GM19468 (cell line): ENCODE measurements around the gene ABR.
"Not testable (repeated sequence)": the region's sequence is repeated elsewhere in the genome, so short reads cannot be mapped to it uniquely, and the experiment has no call there.

Source experiments
- ATAC-seq: cut with Tn5 transposase; IDR thresholded peaks from one replicate; pipeline ENCODE4 v1.9.1; 2021; ENCODE audit warnings: mild to moderate bottlenecking, moderate library complexity, moderate number of reproducible peaks; ENCODE audit not compliant: unreplicated experiment; ENCODE audit errors: extremely low read depth

The ABR gene

DNA sequence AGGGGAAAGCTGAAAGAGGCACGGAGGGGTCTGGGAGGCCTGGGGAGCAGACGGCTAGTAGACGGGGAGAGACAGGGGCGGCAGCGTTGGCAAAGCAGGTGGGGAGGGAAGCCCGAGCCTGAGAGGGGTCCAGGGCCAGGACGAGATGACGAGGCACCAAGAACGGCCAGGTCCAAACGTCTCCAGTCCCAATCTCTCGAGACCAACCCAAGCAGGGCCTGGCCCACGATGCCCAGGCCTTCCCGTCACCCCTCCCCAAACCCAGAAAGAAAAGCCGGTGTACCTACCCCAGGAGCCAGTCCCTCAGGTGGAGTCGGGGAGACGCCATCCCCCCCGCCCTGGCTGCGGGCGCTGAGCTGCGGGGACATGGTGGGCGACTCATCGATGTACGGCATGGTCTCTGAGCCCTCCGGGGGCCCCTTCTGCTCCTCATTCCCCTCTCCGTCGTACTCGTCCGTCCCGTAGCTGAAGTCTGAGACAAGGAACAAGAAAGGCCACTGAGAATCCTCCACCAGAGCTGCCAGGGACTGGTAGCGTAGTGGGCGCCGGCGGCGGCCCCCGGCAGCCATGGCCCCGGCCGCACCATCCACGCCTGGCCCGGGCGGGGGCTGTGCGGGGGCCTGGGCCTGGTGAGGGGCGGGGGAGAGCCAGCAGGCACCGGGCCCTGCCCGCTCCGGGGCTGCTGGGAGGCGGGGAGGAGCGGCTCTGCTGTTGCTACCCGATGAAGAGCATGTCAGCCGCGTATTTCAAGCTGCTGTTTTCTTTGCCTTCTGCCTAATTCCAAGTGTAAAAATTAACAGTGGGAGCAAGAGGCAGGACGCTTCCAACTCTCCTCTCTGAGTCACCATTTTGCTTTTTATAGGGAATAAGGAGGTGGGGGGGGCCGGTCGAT lies 54.6 kb downstream of the ABR start:
- ATAC-seq: no peak

- ATAC-seq: no peak
Observed at GRCh38 chr17:1123921-1124715, 55.7 kb downstream of the ABR start.

DNA sequence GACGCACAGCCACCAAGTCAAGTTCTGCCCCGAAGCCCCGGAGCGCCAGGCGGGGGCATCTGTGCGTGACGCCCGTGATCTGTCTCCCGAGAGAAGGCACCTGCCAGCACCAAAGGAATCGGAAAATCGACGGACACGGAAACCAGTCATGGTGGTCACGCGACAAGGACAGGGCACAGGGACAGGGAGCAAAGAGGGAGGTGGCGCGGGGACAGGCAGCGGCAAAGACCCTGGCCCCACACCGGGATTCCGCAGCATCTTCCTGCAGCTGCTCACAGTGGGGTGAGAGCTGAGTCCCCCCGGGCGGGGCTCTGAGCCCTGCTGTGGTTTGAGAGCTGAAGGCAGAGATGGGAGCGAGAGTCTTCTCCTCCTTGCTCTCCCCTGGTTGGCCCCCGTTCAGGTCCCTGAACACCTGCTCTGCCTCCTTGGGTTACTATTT lies 56.4 kb downstream of the ABR start:
- ATAC-seq: no peak

GRCh38 chr17:1122533-1123392 lies 57.0 kb downstream of the ABR start:
- ATAC-seq: no peak

GRCh38 chr17:1121442-1121817 lies 58.4 kb downstream of the ABR start:
- ATAC-seq: not testable (repeated sequence)

DNA sequence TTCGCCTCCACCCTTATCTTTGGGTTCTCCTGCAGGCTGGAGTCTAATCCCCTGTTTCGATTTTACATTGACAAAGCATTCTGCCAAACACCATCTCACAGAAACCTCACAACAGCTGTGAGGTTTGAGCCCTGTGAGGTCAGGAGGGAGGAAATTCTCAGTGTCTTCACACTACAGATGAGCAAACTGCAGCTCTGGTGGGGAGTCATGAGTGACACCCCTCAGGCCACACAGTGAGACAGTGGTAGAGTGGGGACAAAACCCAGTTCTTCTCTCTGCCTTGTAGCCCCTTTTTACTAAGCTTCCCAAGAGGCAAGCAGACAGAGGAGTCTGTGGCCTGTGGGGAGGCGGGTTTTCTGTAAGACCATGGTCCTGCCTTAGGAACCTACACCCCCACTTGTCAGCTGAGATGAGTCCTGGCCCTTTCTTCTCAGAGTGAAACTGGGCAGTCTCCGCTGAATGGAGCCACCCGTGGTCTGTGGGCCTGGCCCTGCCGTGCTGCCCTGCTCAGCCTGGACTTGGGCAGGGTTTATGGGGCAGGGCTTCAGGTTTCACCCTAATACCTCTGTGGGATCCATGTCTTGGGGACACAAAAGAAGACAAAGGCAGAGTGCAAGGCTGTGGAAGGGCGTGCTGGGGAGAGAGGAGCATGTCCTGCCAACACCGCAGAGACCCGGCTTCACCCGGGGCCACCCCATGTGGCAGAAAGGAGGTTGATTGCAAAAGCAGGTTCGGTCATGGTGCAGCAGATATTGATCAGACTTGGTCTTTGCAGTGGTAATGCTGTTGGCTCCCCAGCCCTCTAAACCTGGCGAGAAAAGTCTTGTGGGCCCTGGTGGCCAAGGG lies 59.0 kb downstream of the ABR start:
- no peak for ATAC-seq

GRCh38 chr17:1119924-1120323 lies 59.9 kb downstream of the ABR start:
- ATAC-seq: no peak

DNA sequence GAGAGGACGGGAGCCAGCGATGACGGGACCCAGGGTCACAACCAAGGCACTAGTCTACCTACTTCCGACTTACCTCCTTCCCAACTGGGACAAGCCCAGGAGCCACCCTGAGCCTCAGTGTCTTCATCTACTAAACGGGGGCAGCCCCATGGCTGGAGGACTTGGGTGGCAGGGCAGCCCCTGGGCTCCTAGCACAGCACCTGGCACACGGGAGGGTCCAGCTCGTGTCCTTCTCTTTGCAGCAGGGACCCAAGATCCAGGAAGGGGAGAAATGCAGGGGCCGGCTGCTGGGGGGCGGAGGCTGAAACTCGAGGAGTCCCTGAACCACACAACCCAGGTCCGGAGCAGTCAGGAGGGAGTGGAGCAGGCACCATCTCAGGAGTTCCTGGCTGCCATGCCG lies 63.2 kb downstream of the ABR start:
- ATAC-seq: no peak

DNA sequence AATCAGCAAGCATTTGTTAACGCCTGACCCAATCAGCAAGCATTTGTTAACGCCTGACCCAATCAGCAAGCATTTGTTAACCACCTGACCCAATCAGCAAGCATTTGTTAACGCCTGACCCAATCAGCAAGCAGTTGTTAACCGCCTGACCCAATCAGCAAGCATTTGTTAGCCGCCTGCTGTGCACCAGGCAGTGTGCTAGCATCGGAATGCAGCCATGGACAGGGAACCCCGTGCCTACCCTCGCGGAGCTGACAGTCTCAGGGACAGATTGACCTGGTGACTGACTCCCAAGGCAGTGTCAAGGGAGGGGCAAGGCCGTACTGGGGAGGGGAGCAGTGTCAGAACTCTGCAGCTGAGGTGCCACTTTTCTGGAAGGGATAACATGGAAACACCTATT lies 66.9 kb downstream of the ABR start:
- ATAC-seq: no peak

- ATAC-seq: no peak
Observed at GRCh38 chr17:1111599-1112443, 68.0 kb downstream of the ABR start.

- no peak for ATAC-seq
Observed at GRCh38 chr17:1110862-1111598, 68.8 kb downstream of the ABR start.

DNA sequence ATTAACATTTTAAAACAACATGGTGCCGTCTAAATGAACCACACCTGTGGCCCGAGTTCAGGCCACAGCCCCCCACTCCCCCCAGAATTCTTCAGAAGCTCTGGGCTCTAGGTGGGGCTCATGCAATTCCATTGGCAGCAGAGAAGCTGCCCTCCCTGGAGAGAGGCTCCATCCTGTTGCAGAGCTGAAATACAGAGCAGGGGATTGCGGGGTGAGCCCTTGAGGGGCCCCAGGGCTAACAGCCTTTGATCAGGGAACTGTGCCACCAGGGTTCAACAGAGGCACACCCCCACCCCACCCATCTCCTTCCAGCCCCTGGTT lies 69.3 kb downstream of the ABR start:
- ATAC-seq: no peak

DNA sequence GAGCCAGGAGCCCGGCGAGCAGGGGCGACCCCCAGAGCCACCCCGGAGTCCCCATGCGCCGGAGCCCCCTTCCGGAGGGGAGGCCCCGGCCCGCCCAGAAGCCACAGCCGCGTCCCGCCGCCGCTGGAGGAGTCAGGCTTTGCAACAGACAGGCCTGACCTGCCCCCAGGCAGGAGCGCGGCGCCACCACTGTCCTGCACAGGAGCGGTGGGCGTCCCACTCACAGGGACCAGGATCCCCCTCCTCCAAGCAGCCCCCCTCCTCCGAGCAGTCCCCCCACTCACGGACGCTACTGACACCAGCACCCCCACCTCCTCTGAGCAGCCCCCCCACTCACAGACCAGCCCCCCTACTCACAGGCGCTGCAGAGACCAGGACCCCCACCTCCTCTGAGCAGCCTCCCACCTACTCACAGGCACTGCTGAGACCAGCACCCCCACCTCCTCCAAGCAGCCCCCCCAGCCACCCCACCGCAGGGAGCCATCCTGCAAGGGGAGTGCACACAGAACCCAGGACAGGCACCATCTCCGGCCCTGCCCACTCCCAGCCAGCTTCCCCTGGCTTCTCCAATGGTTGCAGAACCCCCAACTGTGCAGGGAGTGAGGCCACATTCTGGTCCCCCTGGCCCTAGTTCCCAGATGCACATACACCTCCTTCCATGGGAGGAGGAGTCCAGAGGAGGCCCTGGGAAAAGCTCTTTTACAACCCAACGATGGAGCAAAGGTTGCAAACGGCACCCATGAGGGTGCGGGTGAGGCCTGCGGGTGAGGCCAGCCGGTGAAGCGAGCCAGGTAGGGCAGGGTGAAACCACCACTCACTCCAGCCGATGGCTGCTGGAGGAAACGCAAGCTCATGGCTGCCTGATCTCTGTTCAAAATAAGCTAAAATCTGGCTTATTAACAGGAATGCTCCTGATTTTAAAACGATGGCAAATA lies 69.9 kb downstream of the ABR start:
- ATAC-seq: no peak

DNA sequence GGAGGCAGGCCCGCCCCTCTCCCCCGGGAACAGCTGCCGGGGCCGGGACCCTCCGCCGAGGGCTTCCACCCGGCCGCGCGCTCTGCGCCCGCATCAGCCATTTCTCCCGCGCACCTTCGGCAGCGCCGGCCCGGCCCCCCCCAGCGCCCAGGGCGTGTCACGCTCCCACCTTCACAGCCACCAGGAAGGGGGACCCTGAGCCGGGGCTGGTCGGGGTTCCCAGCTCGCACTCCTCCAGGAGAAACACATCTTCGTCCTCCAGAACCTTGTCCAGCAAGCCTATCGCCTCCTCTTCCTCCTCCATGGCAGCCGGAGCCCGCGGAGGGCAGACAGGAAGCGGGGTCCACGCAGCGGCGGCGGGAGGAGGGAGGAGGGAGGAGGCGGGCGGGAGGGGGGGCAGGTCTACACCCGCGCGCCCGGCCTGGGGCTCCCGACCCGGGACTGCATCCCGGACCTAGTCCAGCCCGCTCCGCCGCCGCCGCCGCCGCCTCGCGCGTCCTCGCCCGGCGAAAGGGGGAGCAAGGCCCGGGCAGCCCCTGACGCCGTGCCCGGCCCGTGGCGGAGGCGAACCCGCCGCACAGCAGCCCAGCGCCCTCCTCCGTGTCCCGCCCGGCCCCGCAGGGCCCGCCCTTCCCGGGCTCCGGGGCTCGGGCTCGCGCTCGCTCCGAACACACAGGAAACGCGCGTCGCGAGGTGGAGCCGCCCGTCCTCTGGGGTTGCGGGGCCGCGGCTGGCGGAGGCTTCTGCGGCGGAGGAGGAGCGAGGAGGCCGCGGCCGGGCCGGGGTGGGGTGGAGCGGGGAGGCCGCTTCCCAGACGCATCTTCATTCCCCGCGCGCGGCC lies 70.8 kb downstream of the ABR start:
- no peak for ATAC-seq

DNA sequence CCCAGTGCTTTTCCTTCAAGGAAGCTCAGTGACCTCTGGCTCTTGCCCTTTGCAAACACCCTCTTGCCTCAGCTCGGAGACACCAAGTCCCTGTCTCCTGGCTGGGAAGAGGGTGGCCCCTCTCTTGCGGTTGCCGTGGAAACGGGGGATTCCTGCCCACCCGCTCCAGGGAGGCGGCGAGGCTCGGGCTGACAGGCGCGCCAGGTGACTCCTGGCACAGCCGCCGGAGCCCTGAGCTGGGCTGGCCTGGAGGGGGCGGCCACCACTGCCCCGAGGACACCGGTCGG lies 71.4 kb downstream of the ABR start:
- ATAC-seq: no peak

DNA sequence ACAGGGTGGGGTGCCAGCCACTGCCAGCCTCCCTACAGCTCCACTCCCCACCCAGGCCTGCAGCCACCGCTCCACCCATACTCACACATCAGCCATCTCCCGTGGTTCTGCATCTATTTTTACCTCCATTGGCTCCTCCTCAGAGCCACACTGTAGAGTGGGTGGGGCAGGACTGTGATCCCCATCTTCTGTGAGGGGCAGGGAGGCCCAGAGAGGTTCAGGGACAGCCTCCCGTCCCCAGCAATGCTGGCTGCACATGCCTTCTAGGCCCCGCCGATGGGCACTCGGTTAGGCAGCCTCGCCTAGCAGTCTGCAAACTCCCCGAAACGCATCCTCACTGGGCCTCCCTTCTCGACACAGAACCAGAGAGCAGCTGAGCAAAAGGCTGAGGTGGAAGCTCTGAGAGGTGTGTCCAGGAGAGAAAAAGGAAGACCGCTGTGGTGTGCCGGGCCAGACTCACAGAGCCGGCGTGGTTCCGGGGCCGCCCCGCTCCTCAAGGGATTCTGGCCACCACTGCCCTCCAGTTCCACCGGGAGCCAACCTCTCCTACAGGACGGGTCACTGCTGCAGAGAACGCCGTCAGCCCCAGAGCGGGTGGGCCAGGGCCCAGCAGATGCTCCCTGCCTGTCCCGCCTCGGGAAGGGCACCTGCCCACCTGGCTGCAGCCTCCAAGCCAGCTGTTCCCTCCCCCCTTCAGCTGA lies 71.9 kb downstream of the ABR start:
- ATAC-seq: no peak
